Smooth muscle cell (in vitro differentiated cells): ENCODE results near the gene NCS1. TPM values are rescaled to one million over a fixed set of nuclear protein-coding genes. Genes with fewer than 3 reads are reported as not detected.

Experiments used
- DNase-seq: peaks from one replicate; lab custom pipeline; 2025; ENCODE audit not compliant: unreplicated experiment; lab: John Stamatoyannopoulos, UW
- H2AFZ ChIP-seq: fragments of 200-600 bp; sonication (generic); 2 replicates; pipeline ENCODE4 v1.6.0; 2016; ENCODE audit warnings: antibody characterized with exemption, low read depth, mild to moderate bottlenecking
- H3F3A ChIP-seq: fragments of 200-600 bp; sonication (generic); 2 replicates; pipeline ENCODE4 v1.6.0; 2017; ENCODE audit warnings: antibody characterized with exemption, low read depth
- H3K27ac ChIP-seq: fragments of 200-600 bp; sonication (generic); 2 replicates; pipeline ENCODE4 v1.5.1; 2016; ENCODE audit warnings: low read depth, mild to moderate bottlenecking
- H3K27me3 ChIP-seq: fragments of 200-600 bp; sonication (generic); 2 replicates; pipeline ENCODE4 v1.6.1; 2016; ENCODE audit warnings: low read depth, mild to moderate bottlenecking
- H3K36me3 ChIP-seq: fragments of 200-600 bp; sonication (generic); 2 replicates; pipeline ENCODE4 v1.5.1; 2016; ENCODE audit warnings: low read depth
- H3K4me1 ChIP-seq: fragments of 200-600 bp; sonication (generic); 2 replicates; pipeline ENCODE4 v1.5.1; 2016; ENCODE audit warnings: low read depth
- H3K4me2 ChIP-seq: fragments of 200-600 bp; sonication (generic); 2 replicates; pipeline ENCODE4 v1.6.0; 2016; ENCODE audit warnings: mild to moderate bottlenecking
- H3K4me3 ChIP-seq: fragments of 200-600 bp; sonication (generic); 2 replicates; pipeline ENCODE4 v1.5.1; 2016; ENCODE audit warnings: mild to moderate bottlenecking
- H3K79me2 ChIP-seq: fragments of 200-600 bp; sonication (generic); 2 replicates; pipeline ENCODE4 v1.6.0; 2016; ENCODE audit warnings: low read depth, mild to moderate bottlenecking
- H3K9ac ChIP-seq: fragments of 200-600 bp; sonication (generic); 2 replicates; pipeline ENCODE4 v1.6.0; 2016; ENCODE audit warnings: low read depth
- H3K9me3 ChIP-seq: fragments of 200-600 bp; sonication (generic); replicated peaks from 2 replicates; pipeline ENCODE4 v1.5.1; 2016; ENCODE audit warnings: low read depth
- H4K20me1 ChIP-seq: fragments of 200-600 bp; sonication (generic); 2 replicates; pipeline ENCODE4 v1.6.0; 2016; ENCODE audit warnings: low read depth
- WGBS: methylation state at CpG from one replicate; pipeline ENCODE4 v1.1.7; 2016; ENCODE audit warnings: low lambda C conversion rate; 5-methylcytosine and 5-hydroxymethylcytosine counted together
- polyA plus RNA-seq: library from polyadenylated mRNA; unstranded; fragments of >200 nt; fragmentation: Nextera tagmentation; extraction: Ambion mirVana; gene quantifications from 2 replicates; pipeline ENCODE4 v1.2.1, GENCODE V29; 2016
- total RNA-seq: library from RNA; depleted of rRNA; stranded (reverse); fragments of >200 nt; gene quantifications from 2 replicates; pipeline ENCODE4 v1.2.3, GENCODE V29; 2014
- TF ChIP-seq, protein P1 (sequence below): fragments of 200-600 bp; sonication (generic); IDR thresholded peaks from 2 replicates; pipeline ENCODE4 v1.5.1; 2017; ENCODE audit warnings: borderline replicate concordance, mild to moderate bottlenecking, antibody characterized with exemption; ENCODE audit not compliant: insufficient read depth, poor library complexity, severe bottlenecking

The NCS1 gene
- total and polyA plus RNA-seq, 2 experiments from 2014 or later: 28.0 to 59.3 TPM

DNA sequence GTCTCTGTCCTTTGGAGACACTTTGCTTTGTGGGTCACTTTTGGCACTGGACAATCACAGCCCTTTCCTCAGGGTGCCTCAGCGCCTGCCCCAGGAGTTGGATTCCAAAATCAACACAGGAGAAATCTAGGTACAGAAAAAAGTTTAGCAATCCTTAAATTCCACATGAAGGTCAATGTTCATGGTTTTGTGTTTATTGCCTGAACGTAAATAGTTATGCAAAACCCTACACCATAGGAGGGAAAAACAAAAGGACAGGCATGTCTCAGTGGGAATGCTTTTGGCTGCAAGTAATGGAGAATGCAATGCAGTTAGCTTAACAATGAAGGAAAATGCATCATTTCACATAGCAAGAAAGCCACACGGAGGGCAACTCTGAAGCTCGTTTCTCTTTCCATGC, 86.8 kb downstream of the NCS1 start:
- peaks cover 4% of the 10 kb centered on the region for H3K27me3 ChIP-seq
- H3K79me2 ChIP-seq: no peaks in the 10 kb centered on the region

DNA sequence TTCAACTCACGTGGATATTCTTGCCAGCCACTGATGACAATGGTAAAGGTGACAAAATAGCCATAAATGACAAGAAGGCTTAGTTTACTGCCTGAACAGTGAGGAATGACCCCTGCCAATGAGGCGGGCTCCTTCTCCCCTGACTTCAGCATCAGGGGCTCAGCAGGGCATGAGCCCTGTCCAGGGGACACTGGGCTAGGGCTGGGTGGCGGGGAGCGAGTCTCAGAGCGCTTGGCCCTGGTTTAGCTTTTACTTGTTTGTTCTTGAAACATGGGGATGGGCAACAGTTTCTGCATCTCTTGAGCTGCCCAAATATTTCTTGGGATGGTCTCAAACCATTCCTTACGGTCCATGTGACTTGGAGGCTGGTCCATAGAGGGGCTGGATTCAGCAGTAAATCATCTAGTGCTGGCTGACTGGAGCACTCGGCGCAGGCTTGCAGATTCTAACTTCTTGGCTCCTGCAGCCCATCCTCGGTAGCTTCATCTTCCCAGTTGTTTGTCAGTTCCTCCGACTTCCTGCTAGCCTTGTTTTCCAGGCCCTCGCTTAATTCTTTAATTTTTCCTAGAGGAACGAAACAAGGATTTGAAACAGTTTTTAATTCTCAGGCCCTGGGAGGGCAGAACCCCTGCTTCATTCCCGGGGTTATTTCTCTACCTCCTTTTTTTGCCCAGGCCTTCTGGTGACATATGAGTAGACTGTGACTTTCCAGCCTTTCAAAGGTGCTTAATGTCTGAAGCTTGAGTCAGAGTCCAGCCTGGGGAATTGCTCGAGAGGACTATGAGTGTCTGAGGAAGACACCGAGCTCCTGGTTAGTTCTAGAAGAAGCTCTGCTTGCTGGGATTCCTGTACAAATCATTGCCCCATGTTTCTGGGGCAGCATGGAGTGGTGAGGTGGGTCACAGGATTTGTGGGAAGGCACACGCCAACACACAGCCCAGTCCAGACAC, 88.9 kb downstream of the NCS1 start:
- H2AFZ ChIP-seq: no peak overlapping the region
- peaks cover 23% of the 10 kb centered on the region for H3K27me3 ChIP-seq
- no peaks in the 10 kb centered on the region for H3K4me1 ChIP-seq
- 83% methylated on average over 16 of the region's 16 CpGs for WGBS
- H4K20me1 ChIP-seq: no peaks in the 10 kb centered on the region
- no peaks in the 10 kb centered on the region for H3K36me3 ChIP-seq
- H3K9me3 ChIP-seq: no peaks in the 10 kb centered on the region
- no peak overlapping the region for H3K27ac ChIP-seq
- H3K79me2 ChIP-seq: no peaks in the 10 kb centered on the region
- TF ChIP-seq, protein P1, sequence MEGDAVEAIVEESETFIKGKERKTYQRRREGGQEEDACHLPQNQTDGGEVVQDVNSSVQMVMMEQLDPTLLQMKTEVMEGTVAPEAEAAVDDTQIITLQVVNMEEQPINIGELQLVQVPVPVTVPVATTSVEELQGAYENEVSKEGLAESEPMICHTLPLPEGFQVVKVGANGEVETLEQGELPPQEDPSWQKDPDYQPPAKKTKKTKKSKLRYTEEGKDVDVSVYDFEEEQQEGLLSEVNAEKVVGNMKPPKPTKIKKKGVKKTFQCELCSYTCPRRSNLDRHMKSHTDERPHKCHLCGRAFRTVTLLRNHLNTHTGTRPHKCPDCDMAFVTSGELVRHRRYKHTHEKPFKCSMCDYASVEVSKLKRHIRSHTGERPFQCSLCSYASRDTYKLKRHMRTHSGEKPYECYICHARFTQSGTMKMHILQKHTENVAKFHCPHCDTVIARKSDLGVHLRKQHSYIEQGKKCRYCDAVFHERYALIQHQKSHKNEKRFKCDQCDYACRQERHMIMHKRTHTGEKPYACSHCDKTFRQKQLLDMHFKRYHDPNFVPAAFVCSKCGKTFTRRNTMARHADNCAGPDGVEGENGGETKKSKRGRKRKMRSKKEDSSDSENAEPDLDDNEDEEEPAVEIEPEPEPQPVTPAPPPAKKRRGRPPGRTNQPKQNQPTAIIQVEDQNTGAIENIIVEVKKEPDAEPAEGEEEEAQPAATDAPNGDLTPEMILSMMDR: no peak
- DNase-seq: no peak
- H3F3A ChIP-seq: peaks cover 4% of the 10 kb centered on the region
- no peak overlapping the region for H3K4me2 ChIP-seq
- H3K9ac ChIP-seq: no peak overlapping the region
- H3K4me3 ChIP-seq: no peak overlapping the region

More for the DNA sequence above, 86.8 kb downstream of the NCS1 start:
- H3K4me1 ChIP-seq: no peaks in the 10 kb centered on the region
- H3K4me3 ChIP-seq: no peak overlapping the region
- TF ChIP-seq, protein P1: no peak
- H3K4me2 ChIP-seq: no peak overlapping the region
- H4K20me1 ChIP-seq: no peaks in the 10 kb centered on the region
- no peak overlapping the region for H3K27ac ChIP-seq
- H3K36me3 ChIP-seq: no peaks in the 10 kb centered on the region
- H3F3A ChIP-seq: no peaks in the 10 kb centered on the region
- WGBS: 77% methylated on average over 4 of the region's 4 CpGs
- no peak for DNase-seq
- no peak overlapping the region for H3K9ac ChIP-seq
- no peak overlapping the region for H2AFZ ChIP-seq
- no peaks in the 10 kb centered on the region for H3K9me3 ChIP-seq

DNA sequence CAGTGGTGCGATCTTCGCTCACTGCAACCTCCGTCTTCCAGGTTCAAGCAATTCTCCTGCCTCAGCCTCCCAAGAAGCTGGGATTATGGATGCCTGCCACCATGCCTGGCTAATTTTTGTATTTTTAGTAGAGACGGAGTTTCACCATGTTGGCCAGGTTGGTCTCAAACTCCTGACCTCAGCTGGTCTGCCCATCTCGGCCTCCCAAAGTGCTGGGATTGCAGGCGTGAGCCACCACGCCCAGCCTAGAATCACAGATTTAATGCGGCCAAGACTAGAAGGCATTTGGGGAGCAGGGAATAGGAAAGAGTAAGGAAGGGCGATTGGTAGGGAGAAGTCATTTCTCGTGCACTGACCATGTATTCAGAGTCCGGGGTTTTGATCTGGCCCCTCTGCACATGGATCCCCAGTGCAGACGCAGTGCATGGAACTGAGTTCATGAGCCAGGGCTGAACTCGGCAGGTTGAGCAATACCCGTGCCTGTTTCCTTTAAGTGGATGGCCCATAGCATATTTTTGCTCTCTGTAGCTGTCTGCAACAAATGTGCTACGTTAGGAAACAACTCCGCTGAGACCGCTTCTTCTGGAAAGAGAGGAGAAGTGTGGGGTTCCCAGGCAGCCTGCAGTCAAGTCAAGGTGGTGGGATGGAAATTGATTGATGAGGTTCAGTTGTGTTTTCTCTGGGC, 90.0 kb downstream of the NCS1 start:
- Histone ChIP-seq H3K9me3 (no peaks in the 10 kb centered on the region), H3K27me3 (peaks cover 34% of the 10 kb centered on the region), H3K27ac (no peak overlapping the region), H3K9ac (no peak overlapping the region), H3K79me2 (no peaks in the 10 kb centered on the region), H3F3A (peaks cover 4% of the 10 kb centered on the region), H3K4me3 (no peak overlapping the region), H3K4me2 (no peak overlapping the region), H4K20me1 (no peaks in the 10 kb centered on the region), H3K4me1 (no peaks in the 10 kb centered on the region), H3K36me3 (no peaks in the 10 kb centered on the region), H2AFZ (no peak overlapping the region)
- TF ChIP-seq, protein P1: no peak
- no peak for DNase-seq
- 87% methylated on average over 17 of the region's 17 CpGs for WGBS
